Lung (tissue), 12 donors: ENCODE measurements around the gene RAB11FIP3. TPM values are rescaled to one million over a fixed set of nuclear protein-coding genes. Genes with fewer than 3 reads are reported as not detected.

Experiments
- ATAC-seq: fragments of 200-7000 bp; cut with Tn5 transposase; one replicate; pipeline ENCODE4 v1.9.1; 2020; ENCODE audit warnings: moderate number of reproducible peaks; ENCODE audit not compliant: insufficient read depth, low FRiP score
- DNase-seq, 3 donors: peaks; one replicate each; pipeline ENCODE4 v3.0.0-alpha.2; 2013 to 2017
- H3K27ac ChIP-seq, 2 donors: one replicate each; pipeline ENCODE4 v1.5.1; 2013; ENCODE audit warnings: mild to moderate bottlenecking in 2 of 2, moderate library complexity in 2 of 2, control low read depth in 1 of 2, inconsistent platforms in 1 of 2, low read depth in 1 of 2, low read length in 1 of 2
- H3K27me3 ChIP-seq, 3 donors: one replicate each; pipeline ENCODE4 v1.5.1; 2013; ENCODE audit warnings: low read length in 2 of 3; ENCODE audit not compliant: control insufficient read depth in 3 of 3, insufficient read depth in 3 of 3
- H3K36me3 ChIP-seq, 4 donors: one replicate each; pipeline ENCODE4 v1.5.1; 2013; ENCODE audit warnings: low read length in 4 of 4, mild to moderate bottlenecking in 1 of 4, moderate library complexity in 1 of 4; ENCODE audit not compliant: control insufficient read depth in 4 of 4, insufficient read depth in 4 of 4
- H3K4me1 ChIP-seq, 5 donors: one replicate each; pipeline ENCODE4 v1.5.1; 2013; ENCODE audit warnings: low read length in 5 of 5, mild to moderate bottlenecking in 2 of 5, moderate library complexity in 1 of 5; ENCODE audit not compliant: control insufficient read depth in 5 of 5, insufficient read depth in 5 of 5
- H3K4me3 ChIP-seq: one replicate; pipeline ENCODE4 v1.5.1; 2013; ENCODE audit warnings: mild to moderate bottlenecking, control low read depth, moderate library complexity
- H3K9ac ChIP-seq, 2 donors: one replicate each; pipeline ENCODE4 v1.5.1; 2013; ENCODE audit warnings: low read length in 2 of 2, control low read depth in 1 of 2; ENCODE audit not compliant: insufficient read depth in 1 of 2
- H3K9me3 ChIP-seq, 4 donors: one replicate each; pipeline ENCODE4 v1.5.1; 2013; ENCODE audit warnings: low read length in 3 of 4, mild to moderate bottlenecking in 1 of 4, moderate library complexity in 1 of 4; ENCODE audit not compliant: control insufficient read depth in 4 of 4, insufficient read depth in 3 of 4
- CTCF ChIP-seq: IDR thresholded peaks from 2 replicates; pipeline ENCODE4 v1.5.1; 2012; ENCODE audit warnings: mild to moderate bottlenecking; ENCODE audit errors: control extremely low read depth, extremely low read depth
- WGBS, 2 donors: extraction: QIAGEN DNeasy Blood & Tissue Kit; methylation state at CpG; one replicate each; pipeline ENCODE4 v1.1.7; 2013; 5-methylcytosine and 5-hydroxymethylcytosine counted together
- polyA plus RNA-seq, 2 donors: library from polyadenylated mRNA; stranded (reverse); fragments of 200-250 nt; gene quantifications; one replicate each; pipeline ENCODE4 v1.2.1, GENCODE V29; 2013
- total RNA-seq, 2 donors: library from RNA; depleted of rRNA in 1 of 2; stranded (reverse); fragments of >200 nt in 1 of 2; gene quantifications; one replicate each; pipeline ENCODE4 v1.2.1, GENCODE V29; 2014 to 2021
- donor health status: control.
- donor health status: control.
- donor health status: Bipolar disorder and iron deficiency.
- donor health status: healthy.
- donor health status: DM: yes; HTN: yes; CAD: no.

Gene RAB11FIP3
- total and polyA plus RNA-seq, 4 donors, result 20.7 to 38.3 (median 21.5) TPM

GRCh38 chr16:525520-526180, 100.2 kb downstream of the RAB11FIP3 start:
- Histone ChIP-seq H3K27me3 (no peaks in the 10 kb centered on the region), H3K9me3 (no peaks in the 10 kb centered on the region), H3K9ac (no peak overlapping the region), H3K4me1 (peaks cover 0 to 30% (median 22%) of the 10 kb centered on the region in 5 donors), H3K27ac (peak overlapping the region; percentile 33 to 42), H3K36me3 (peaks cover 0 to 4% (median 2%) of the 10 kb centered on the region in 4 donors), H3K4me3 (no peak overlapping the region)
- WGBS, 2 donors, result 75 to 81% methylated on average over 13 of the region's 13 CpGs
- no peak for TF ChIP-seq CTCF
- ATAC-seq (no peak), DNase-seq (no peak)

- Histone ChIP-seq H3K27ac (peak overlapping the region; percentile 97 to 98), H3K27me3 (no peaks in the 10 kb centered on the region), H3K36me3 (peaks cover 0 to 2% (median 0%) of the 10 kb centered on the region in 4 donors), H3K9me3 (no peaks in the 10 kb centered on the region), H3K4me3 (peak overlapping the region; percentile 55), H3K9ac (peak overlapping the region; percentile 68 to 82), H3K4me1 (peaks cover 0 to 30% (median 22%) of the 10 kb centered on the region in 5 donors)
- no peak for TF ChIP-seq CTCF
- DNase-seq (peak; percentile 66 to 73 (median 69)), ATAC-seq (peak; percentile 3)
- 9 to 15% methylated on average over 23 to 26 of the region's 26 CpGs for WGBS, 2 donors
These were observed 100.9 kb downstream of the RAB11FIP3 start for GRCh38 chr16:526181-527014.

GRCh38 chr16:527015-527903, 101.8 kb downstream of the RAB11FIP3 start, which contains the start of gene CAPN15:
TSS of gene CAPN15 (plus strand) at chr16:527712. CDS start at chr16:546839, 19,127 bp downstream.
- no peak for TF ChIP-seq CTCF
- Histone ChIP-seq H3K36me3 (peaks cover 0 to 2% (median 0%) of the 10 kb centered on the region in 4 donors), H3K9me3 (no peaks in the 10 kb centered on the region), H3K4me3 (peak within 1 kb of the TSS; percentile 55), H3K9ac (peak within 1 kb of the TSS; percentile 68 to 82), H3K27me3 (no peaks in the 10 kb centered on the region), H3K4me1 (peaks cover 0 to 30% (median 22%) of the 10 kb centered on the region in 5 donors), H3K27ac (peak within 1 kb of the TSS; percentile 97 to 98)
- ATAC-seq (peak; percentile 87), DNase-seq (peak; percentile 90 to 95 (median 93))
- WGBS, 2 donors, result 0 to 1% methylated on average over 46 to 129 of the region's 129 CpGs
